OCI-M2 (cell line): ENCODE measurements around the gene NUBP2.

Experiments
- DNase-seq: peaks from one replicate; lab custom pipeline; 2025; ENCODE audit not compliant: unreplicated experiment; lab: John Stamatoyannopoulos, UW

Gene NUBP2, protein sequence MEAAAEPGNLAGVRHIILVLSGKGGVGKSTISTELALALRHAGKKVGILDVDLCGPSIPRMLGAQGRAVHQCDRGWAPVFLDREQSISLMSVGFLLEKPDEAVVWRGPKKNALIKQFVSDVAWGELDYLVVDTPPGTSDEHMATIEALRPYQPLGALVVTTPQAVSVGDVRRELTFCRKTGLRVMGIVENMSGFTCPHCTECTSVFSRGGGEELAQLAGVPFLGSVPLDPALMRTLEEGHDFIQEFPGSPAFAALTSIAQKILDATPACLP

DNA sequence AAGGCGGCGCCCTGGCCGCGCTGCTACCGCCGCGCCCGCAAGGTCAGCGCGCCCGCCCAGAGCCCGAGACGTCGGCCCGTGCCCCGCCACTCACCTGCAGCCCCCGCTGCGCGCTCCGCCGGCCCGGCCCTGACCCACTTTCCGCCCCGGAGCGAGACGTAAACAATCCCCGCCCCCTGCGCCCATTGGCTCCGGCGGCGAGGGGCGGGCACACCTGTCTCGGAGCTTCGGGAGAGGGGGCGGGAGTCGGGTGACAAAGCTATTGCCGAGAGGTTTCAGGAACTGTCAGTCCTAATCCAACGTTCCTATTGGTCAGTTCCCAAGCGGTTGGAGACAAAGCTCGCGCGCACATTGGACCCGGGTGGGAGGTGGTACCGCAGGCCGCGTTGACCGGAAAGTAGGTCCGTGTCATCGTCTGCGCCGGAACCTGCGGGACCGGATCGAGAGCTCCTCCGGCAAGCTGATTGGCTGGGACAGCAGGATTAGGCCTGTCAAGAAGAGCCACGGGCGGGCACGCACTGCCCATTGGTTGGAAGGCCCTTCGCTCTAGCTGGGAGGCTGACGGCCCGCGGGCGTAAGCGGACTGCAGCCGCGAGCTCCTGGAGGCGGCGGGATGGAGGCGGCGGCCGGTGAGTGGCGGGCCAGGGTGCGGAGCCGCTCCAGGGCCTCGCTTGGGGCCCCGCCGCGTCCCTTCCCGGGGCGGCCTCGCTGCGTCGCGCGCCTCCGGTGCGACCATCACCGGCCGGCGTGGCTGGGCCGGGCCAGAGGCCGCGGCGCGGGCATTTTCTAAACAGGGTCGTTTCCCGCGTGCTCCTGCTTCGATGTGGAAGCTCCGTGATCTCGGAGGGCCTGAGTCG lies at the start of gene NUBP2, which contains the start of gene SPSB3:
Gene NUBP2 (plus strand): TSS at position 553 of the 857 bp plus-strand sequence. CDS start 61 bp downstream, at position 614.
Gene SPSB3 (minus strand): TSS at position 164 of the 857 bp plus-strand sequence. CDS start 1,088 bp downstream, outside the sequence.
- DNase-seq = peak; percentile 87

DNA sequence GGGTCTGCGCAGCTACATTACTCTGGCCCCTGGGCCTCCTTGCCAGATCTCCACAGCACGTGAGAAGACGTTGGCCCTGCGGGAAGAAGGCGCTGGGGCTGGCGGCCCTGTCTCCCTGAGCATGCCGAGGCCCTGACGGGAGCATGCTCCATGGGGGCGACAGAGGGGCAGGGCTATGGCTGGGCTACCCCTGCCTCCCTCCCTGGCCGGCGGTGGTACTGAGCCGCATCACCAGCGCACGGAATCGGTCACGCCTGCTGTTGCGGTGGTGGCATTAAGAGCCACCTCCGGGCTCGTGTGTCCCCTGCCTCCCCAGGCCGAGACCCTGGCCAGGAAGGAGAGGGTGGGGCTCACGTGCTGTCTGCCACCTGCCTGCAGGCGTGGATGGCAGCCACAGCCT lies 48.6 kb upstream of the NUBP2 start:
- no peak for DNase-seq

GRCh38 chr16:1734816-1735215 lies 47.9 kb upstream of the NUBP2 start:
- DNase-seq = no peak

DNA sequence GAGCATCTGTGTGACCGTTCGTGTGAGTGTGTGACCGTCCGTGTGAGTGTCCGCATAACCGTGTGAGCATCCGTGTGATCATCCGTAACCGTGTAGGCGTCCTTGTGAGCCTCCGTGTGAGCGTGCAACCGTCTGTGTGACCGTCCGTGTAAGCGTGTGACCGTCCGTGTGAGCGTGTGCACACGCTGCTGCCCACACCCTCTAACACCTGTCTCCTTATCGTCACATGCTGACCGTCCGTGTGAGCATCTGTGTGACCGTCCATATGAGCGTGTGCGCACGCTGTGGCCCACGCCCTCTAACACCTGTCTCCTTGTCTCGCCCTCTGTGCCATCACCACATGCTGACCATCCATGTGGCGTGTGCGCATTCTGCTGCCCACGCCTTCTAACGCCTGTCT lies 42.5 kb upstream of the NUBP2 start:
- DNase-seq = no peak

GRCh38 chr16:1740781-1741490 lies 41.8 kb upstream of the NUBP2 start:
- DNase-seq = no peak

DNA sequence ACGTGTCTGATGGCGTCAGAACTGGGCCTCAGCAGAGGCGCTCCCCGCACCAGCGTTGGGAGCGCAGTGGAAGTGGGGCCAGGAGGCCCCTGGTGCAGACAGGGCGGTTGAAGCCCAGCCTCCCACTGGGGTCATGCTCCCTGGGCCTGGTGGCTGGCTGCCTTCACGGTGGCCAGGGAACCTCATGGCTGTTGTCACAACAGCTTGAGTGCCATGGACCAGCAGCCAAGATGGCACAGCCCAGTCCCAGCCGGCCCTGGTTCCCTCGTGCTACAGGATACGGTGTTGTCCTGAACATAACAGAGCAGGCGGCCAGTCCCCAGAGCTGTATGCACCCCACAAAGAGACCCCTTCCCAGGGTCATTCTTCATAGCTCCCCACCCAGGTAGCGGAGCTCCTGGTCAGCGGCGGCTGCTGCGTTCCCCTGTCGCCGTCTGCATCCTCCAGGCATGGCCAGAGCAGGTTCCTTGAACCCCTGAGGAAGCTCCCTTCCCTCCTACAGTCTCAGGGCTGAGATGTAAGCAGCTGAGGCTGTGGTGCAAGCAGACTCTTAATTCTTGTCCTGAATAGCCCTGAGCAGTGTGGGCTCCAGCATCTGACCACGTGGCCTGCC lies 41.1 kb upstream of the NUBP2 start:
- DNase-seq = no peak

DNA sequence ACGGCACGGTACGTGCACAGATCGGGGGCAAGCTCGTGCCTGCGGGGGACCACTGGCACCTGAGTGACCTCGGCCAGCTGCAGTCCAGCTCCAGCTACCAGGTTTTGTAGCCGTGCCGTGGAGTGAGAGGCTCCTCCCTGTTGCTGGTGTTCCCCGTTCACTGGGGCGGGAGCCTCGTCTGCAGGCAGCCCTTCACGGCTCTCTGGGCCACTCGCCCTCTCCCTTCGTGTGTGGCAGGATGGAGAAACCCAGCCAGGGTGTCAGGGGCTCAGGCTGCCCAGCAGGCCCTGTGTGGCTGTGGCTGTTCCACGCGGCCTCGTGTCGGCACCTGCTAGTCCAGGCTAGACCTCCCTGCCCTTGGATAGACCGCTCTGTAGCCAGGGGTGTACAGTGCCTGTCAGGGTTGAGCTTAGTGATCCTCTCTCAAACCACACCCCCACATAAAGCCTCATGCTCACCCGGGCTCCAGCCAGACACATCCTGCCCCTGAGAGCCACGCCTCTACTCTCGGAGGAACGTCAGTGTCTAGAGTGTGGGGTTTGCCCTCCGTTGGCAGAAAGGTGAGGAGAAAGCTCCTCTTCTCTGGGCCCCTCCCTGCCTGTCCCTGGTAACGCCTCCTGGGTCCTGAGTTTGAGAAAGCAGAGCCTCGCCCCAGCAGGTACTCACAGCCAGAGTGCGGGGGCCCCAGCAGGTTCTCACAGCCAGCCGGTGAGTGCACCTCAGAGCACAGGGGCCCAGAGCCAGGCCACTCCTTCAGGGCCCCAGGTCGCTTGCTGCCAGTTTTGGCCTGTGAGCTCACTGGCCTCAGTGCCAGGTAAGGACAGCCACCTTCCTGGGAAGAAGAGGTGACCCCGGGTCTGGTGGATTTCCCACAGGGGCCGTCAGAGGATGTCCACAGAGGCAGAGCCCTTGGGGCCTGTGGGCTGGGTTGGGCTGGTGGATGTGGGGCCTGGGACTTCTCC lies 39.1 kb upstream of the NUBP2 start:
- DNase-seq = no peak

GRCh38 chr16:1744338-1744840 lies 38.4 kb upstream of the NUBP2 start:
- no peak for DNase-seq

- DNase-seq = no peak
Observed at GRCh38 chr16:1745181-1745899, 37.4 kb upstream of the NUBP2 start.

GRCh38 chr16:1745900-1746692 lies 36.7 kb upstream of the NUBP2 start:
- no peak for DNase-seq

- DNase-seq = no peak
Observed at GRCh38 chr16:1746693-1747195, 36.0 kb upstream of the NUBP2 start.

DNA sequence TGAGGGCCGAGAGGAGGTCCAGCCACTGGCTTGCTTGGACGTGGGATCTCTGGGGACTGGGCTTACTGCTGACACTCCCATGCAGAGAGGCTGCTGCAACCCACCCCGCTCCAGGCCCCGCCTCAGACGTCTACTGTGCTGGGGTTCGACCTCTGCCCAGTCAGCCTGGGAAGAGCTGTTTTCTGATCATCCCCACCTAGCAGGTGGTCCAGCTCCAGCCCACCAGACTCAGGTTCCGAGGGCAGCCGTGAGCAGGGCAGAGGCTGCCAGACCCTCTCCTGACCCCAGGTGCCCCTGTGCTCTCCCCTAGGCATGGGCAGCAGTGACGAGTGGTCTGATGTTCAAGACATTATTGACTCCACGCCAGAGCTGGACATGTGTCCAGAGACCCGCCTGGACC lies 34.8 kb upstream of the NUBP2 start:
- no peak for DNase-seq

DNA sequence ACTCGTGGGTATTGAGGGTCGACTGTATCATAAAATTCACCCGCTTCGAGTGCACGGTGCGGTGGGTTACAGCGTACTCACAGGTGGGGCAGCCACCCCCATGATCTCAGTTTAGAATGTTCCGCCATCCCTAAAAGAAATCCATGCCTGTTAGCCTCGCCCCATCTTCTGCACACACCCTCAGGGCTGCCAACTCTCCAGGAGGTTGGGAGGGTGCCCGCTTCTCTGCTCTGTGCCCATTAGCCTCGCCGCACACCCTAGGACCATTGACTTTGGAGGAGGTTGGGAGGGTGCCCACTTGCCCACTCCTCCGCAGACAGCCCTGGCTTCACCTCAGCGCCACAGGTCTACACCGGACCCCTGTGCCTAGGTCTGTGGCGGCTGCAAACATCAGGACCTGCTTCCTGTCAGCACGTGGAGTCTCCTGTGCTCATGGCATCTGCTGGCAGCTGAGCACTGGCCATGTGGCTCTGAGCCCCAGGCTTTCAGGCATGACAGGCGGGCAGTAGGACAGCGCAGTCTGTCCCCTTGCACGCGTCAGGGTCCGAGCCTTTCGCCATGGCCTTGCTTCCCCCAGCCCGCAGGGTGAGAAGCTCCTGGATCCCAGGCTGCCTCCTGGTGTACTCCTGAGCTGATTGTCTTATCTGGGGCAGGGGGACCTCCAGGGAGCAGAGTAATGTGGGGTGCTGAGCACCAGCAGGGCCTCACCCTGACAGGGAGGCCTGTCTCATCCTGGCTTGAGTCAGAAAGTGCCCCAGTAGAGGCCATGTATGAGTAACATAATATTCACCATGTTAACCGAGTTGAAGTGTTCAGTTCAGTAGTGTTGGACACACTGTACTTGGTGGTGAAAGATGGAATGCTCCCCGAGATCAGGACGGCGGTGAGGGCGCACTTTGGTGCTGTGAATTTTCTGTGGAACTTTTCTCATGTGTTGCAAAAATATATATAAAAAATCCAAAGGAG lies 33.3 kb upstream of the NUBP2 start:
- no peak for DNase-seq

DNA sequence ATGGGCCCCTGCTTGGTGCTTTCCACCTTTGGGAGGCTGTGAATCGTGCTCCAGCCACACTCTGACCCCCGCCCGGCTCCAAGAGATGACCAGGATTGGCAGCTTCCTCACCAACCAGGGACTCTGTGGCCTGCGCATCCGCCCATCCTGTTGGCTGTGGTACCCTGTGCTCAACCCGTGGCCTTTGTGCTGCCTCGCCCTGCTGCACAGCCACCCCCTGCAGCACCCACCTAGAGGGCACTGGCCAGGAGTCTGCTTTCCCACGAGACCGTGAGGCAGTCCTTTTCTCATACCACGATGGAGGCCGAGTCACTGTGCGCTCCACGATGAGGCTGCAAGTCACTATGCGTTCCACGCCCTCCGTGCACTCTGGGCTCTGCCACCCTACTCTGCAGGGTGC lies 30.8 kb upstream of the NUBP2 start:
- no peak for DNase-seq

- DNase-seq = no peak
Observed at GRCh38 chr16:1752853-1753252, 29.9 kb upstream of the NUBP2 start.

DNA sequence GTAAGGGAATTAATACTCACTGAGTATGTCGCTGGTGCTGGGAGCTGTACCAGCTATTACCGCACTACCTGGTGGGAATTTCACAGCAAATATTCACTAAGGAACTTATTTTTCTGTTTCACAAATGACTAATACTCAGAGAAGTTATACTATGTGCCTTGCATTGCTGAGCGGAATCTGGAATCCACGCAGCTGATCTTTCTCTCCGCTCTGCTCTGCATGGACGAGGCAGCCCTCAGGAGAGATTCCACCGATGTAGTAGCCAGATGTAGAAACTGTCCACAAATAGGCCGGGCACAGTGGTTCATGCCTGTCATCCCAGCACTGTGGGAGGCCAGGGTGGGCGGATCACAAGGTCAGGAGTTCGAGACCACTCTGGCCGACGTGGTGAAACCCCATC lies 28.6 kb upstream of the NUBP2 start:
- DNase-seq = no peak
